ENCODE results near the gene WDR12.
"Not testable (repeated sequence)": the region's sequence is repeated elsewhere in the genome, so short reads cannot be mapped to it uniquely, and the experiment has no call there.

WDR12 gene

DNA sequence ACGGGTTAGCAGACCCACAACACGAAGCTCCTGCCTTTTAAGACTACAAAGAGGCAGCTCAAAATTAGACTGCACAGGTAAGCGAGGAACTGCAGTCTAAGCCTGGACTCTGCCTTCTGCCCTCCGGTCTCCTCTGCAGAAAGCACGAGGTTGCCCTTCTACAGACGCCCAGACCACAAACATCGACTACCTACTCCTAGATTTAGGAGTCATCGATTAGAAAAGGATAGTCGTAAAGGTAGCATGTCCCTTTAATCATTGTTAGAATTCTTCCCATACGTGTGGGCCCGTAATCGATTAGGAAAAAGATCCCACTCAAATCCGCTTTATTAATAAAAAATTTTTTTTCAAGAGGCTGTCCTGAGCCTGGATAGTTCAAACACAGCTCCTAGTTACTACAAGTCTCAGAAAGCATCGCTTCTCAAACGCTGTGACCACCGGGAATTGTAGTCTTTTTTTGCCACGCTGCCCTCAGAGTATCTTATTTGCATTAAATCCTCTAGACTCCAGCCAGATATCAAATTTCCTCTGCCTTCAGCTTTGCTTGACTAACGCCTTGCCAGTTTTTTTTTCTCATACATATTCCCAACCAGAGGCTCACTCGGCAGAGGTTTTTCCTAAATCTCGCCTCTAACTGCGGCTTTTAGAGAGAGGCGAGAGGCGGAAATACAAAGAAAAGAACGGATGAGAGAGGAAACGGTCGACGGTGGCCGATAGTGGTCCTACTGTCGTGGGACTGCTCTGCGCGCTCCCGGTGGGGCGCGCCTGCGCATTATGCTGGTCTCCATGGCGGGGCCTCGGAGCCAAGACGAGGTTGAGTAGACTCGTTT is at the start of gene WDR12, which contains the start of gene CARF:
TSS of gene WDR12 (minus strand) at position 162 of the 830 bp plus-strand sequence. CDS start 197 bp downstream, outside the sequence.
TSS of gene CARF (plus strand) at position 764 of the 830 bp plus-strand sequence. CDS start 29,628 bp downstream, outside the sequence.
- peak; percentile 95 for DNase-seq

GRCh38 chr2:202960524-202960923 is 49.1 kb upstream of the WDR12 start:
- no peak for DNase-seq

DNA sequence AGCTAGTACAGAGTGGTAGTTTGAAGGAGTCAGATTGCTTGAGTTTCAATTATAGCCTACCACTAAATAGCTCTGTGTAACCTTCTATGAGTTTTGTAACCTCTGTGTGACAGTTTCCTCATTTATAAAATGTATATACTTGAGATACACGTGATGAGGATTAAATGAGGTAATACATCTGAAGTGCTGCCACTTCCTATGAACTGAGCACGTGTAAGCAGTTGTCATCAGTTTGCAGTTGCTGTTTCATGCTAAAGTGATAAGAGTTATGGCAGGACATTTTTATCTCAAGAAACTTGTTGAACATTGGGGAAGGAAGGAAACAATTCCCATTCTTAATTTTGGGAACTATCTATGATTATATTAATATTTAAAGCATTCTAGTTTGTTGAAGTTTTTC is 39.1 kb upstream of the WDR12 start:
- peak; percentile 82 for DNase-seq

GRCh38 chr2:202949333-202949732 is 37.9 kb upstream of the WDR12 start:
- DNase-seq, result not testable (repeated sequence)

- DNase-seq, result no peak
Measured at GRCh38 chr2:202945497-202945896, 34.0 kb upstream of the WDR12 start.

DNA sequence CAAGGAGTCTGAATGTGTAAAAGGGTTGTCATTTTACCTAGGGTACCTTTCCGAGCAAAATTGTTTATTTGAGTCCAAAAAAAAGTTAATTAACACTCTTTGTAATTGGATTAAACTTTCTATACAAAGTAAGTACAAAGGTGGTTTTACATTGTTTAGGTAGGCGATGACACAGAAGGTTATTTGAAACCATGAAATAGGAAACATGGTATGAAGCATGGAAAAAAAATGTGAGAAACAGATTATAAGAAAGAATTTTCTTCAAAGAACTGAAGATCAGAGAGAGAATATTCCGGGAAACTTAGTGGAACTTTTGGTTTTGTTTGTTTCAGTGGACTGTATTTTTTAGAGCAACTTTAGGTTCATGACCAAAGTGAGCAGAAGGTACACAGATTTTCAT is 33.3 kb upstream of the WDR12 start:
- no peak for DNase-seq

GRCh38 chr2:202944408-202944807 is 32.9 kb upstream of the WDR12 start:
- DNase-seq, result no peak

DNA sequence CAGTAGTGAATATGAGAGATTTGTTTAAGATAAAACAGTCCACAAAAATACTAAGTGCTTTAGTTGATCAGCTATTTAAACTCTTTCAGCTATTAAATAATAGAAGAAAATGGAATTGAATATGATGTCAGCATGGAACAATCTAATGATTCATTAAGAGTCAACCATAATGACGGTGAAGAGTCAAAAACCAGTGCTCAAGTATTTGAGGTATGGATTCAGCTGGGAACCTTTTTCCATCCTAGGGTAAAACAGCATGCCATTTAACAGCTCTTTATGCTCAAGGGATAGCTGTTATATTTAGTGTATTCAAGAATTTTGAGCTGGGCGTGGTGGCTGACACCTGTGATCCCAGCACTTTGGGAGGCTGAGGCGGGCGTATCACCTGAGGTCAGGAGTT is 30.3 kb upstream of the WDR12 start:
- no peak for DNase-seq

DNA sequence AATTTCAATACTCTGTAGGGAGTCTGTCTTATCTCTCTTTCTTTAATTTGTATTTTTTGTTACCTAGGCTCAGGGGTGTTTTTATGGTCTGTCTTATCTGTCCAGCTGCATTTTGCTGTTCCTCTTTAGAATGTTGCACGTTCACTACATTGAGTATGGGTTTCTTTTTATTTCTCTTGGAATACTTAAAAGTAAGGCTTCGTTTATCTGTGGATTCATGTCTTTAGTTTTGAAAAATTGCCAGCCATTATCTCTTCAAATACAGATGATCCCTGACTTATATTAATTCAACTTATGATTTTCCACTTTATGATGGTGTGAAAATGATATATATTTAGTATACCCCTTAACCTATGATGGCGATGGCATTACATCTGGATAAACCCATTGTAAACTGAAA is 27.5 kb upstream of the WDR12 start:
- DNase-seq, result no peak

DNA sequence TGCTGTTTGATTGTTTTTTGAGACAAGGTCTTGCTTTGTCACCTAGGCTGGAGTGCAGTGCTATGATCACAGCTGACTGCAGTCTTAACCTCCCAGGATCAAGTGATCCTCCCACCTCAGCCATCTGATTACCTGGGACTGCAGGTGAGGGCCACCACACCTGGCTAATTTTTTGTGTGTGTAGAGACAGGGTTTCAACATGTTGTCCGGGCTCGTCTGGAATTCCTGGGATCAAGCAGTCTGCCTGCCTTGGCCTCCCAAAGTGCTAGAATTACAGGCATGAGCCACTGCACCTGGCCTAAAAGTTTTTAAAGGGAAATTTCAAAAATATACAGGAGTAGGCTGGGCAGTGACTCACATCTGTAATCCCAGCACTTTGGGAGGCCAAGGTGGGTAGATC is 23.0 kb upstream of the WDR12 start:
- no peak for DNase-seq

DNA sequence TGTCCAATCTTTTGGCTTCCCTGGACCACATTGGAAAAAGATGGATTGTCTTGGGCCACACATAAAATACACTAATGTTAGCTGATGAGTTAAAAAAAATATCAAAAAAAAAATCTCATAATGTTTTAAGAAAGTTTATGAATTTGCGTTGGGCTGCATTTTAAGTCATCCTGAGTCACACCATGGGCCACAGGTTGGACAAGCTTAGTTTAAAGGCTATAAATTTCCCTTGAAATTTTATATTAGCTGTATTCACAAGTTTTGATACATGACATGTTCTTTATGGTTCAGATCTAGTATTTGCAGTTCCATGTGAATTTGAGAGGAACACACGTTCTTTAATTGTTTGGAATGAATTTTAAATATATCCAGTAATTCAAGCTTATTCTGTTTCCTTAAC is 22.5 kb upstream of the WDR12 start:
- DNase-seq, result no peak

DNA sequence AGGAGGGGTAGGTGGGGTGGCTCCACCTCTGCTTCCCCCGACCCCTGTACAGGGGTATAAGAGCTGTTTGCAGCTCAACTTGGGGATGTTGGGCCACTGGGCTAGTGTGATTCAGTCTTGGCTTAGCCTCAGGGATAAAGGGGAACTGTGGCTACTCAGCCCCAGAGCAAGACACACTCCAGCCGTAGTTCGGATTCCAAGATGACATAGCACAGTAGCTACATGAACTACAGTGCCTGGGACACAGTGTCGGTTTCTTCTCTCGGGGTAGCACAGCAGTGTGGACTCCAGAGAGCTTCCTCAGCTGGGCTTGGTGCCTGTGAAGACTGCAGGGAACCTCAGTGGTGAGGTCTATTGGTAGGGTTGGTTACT is 21.7 kb upstream of the WDR12 start:
- DNase-seq, result no peak

DNA sequence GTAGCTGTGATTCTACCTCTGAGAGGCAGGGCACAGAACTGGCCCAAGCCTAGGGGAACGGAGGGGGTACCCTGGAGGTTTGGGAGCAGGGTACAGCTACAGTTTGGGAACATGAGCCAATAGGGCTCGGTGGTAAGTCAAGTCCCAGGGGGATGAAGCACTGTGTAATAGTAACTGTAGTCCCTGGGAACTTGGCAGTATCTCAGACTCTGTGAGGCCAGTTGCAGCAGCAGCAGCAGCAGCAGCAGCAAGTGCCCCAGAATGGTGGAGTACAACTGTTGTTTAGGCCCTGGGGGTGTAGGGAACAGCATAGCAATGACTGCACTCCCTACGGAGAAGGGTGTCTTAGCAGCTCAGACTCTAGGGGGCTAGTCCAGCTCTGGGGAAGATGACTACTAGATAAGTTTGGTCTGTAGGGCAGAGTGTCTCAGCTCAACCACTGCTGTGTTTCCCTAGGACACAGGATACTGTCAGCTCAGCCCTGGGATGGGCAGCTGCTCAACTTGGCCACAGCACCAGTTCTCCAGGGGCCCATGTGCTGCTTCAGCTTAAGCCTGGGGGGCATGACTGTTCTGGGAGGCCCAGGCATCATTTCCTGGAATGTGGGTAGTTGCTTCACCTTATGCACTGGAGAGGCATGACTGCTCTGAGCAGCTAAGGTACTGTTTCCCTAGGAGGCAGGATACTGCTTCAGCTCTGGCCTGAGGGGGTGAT is 21.1 kb upstream of the WDR12 start:
- DNase-seq, result no peak

GRCh38 chr2:202918860-202919259 is 7.4 kb upstream of the WDR12 start:
- DNase-seq, result no peak

- not testable (repeated sequence) for DNase-seq
Measured at GRCh38 chr2:202912342-202913201, 1.1 kb upstream of the WDR12 start.

DNA sequence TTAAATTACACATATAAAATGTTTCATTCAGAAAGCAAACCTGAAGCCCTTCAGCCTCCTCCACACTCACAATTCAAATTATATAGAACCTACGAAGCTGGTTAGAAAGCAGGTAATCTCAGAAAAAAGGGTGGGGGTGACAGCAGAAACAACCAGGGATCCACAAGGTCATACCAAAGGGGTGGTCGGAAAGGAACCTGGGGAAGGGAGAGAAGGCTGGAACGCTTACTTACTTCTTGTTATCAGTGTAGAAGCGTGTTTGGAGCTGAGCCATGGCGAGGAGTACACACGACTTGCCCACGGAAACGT is 316 bp downstream of the WDR12 start:
- no peak for DNase-seq

- DNase-seq, result no peak
Measured at GRCh38 chr2:202910698-202911097, 775 bp downstream of the WDR12 start.

DNA sequence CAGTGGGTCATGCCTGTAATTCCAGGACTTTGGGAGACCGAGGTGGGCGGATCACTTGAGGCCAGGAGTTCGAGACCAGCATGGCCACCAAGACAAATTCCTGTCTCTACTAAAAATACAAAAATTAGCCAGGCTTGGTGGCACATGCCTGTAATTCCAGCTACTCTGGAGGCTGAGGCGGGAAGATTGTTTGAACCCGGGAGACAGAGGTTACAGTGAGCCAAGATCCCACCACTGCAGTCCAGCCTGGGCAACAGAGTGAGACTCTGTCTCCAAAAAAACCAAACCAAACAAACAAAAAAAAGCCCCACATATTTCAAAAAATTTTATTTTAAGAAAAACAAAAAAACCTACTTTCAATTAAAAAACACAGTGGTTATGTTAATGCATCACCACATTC is 1.2 kb downstream of the WDR12 start:
- not testable (repeated sequence) for DNase-seq

GRCh38 chr2:202909394-202910192 is 1.9 kb downstream of the WDR12 start:
- DNase-seq, result no peak

DNA sequence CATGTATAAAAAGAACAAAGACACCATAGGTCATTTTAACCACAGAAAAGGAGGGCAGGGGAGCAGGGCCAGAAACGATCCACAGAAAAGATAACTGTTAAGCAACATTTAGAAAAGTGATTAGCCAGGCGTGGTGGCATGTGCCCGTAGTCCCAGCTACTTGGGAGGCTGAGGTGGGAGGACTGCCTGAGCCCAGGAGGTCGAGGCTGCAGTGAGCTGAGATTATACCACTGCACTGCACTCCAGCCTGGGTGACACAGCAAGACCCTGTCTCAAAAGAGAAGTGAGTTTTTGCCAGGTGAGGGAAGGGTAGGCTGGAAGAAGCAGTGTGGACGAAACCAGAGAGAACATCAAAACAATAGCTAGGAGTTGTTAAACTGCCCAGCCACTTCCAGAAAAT is 3.3 kb downstream of the WDR12 start:
- DNase-seq, result no peak

GRCh38 chr2:202905507-202905906 is 6.0 kb downstream of the WDR12 start:
- DNase-seq, result not testable (repeated sequence)

DNA sequence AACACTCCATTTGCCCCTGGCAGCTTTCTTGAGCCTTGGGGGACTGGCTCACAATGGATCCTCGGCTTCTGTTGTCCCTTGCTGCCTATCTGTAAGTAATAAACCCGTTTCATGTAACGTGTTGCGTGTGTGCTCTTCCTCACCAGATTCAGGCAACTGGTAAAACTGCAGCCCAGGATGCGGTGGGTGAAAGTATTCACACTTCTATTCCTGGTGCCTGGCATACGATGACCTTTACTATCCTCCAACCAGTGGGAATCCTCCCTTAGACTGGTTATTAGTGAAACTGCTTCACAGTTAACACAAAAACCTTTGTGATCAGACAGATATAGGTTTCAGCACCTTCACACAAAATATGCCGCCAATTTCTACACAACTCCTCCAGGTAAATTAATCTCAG is 26.3 kb downstream of the WDR12 start:
- no peak for DNase-seq

Data from suppressor macrophage treated with lipopolysaccharide for 4 hours (primary cell).